GM19397 (cell line): ENCODE data around the gene MYBPC2.

ENCODE experiments used
- ATAC-seq: cut with Tn5 transposase; IDR thresholded peaks from one replicate; pipeline ENCODE4 v1.9.1; 2021; ENCODE audit warnings: mild to moderate bottlenecking, moderate library complexity; ENCODE audit not compliant: unreplicated experiment

Gene MYBPC2

GRCh38 chr19:50478901-50479715, 46.4 kb downstream of the MYBPC2 start:
- no peak for ATAC-seq

GRCh38 chr19:50479761-50480251, 47.1 kb downstream of the MYBPC2 start:
- ATAC-seq, result no peak

- no peak for ATAC-seq
These were observed 47.8 kb downstream of the MYBPC2 start for GRCh38 chr19:50480281-50481111.

- no peak for ATAC-seq
These were observed 48.9 kb downstream of the MYBPC2 start for GRCh38 chr19:50481351-50482149.

GRCh38 chr19:50482271-50482855, 49.7 kb downstream of the MYBPC2 start:
- no peak for ATAC-seq

- ATAC-seq, result no peak
These were observed 50.2 kb downstream of the MYBPC2 start for GRCh38 chr19:50482916-50483315.

- no peak for ATAC-seq
These were observed 52.7 kb downstream of the MYBPC2 start for GRCh38 chr19:50485284-50485955.

- ATAC-seq, result no peak
These were observed 54.3 kb downstream of the MYBPC2 start for GRCh38 chr19:50486823-50487515.

GRCh38 chr19:50488389-50489194, 55.9 kb downstream of the MYBPC2 start:
- ATAC-seq, result no peak

- ATAC-seq, result no peak
These were observed 56.8 kb downstream of the MYBPC2 start for GRCh38 chr19:50489461-50490011.

- ATAC-seq, result no peak
These were observed 57.7 kb downstream of the MYBPC2 start for GRCh38 chr19:50490411-50490811.

GRCh38 chr19:50490991-50491472, 58.3 kb downstream of the MYBPC2 start:
- ATAC-seq, result no peak

GRCh38 chr19:50492303-50493052, 59.8 kb downstream of the MYBPC2 start:
- no peak for ATAC-seq

GRCh38 chr19:50493171-50493570, 60.5 kb downstream of the MYBPC2 start:
- ATAC-seq, result no peak

GRCh38 chr19:50494186-50495019, 61.7 kb downstream of the MYBPC2 start:
- no peak for ATAC-seq

GRCh38 chr19:50495020-50495531, 62.4 kb downstream of the MYBPC2 start:
- ATAC-seq, result no peak
